Measurements from ENCODE around the gene NPC1L1.

NPC1L1 gene

GRCh38 chr7:44534501-44534900 lies 6.6 kb downstream of the NPC1L1 start:
- Histone ChIP-seq H3K9me3 (ENCODE audit: control insufficient read depth in 2 of 2, low read length in 2 of 2) (no peaks in the 10 kb centered on the region), H3K4me3 (ENCODE audit: low read length in 2 of 2) (no peak overlapping the region), H3K27ac (ENCODE audit: low read length) (no peak overlapping the region), H3K4me1 (ENCODE audit: control insufficient read depth, insufficient read depth, low read length) (no peaks in the 10 kb centered on the region), H3K9ac (ENCODE audit: low read length in 2 of 2) (no peak overlapping the region), H3K27me3 (ENCODE audit: control insufficient read depth in 1 of 2, insufficient read depth in 2 of 2, low read length in 2 of 2) (no peaks in the 10 kb centered on the region), H3K36me3 (ENCODE audit: control insufficient read depth in 2 of 2, insufficient read depth in 2 of 2, low read length in 2 of 2) (no peaks in the 10 kb centered on the region)

- no peaks in the 10 kb centered on the region for H3K27me3 ChIP-seq (ENCODE audit: control insufficient read depth in 1 of 2, insufficient read depth in 2 of 2, low read length in 2 of 2)
- H3K36me3 ChIP-seq (ENCODE audit: control insufficient read depth in 2 of 2, insufficient read depth in 2 of 2, low read length in 2 of 2) = no peaks in the 10 kb centered on the region
- H3K9me3 ChIP-seq (ENCODE audit: control insufficient read depth in 2 of 2, low read length in 2 of 2) = no peaks in the 10 kb centered on the region
- no peak overlapping the region for H3K4me3 ChIP-seq (ENCODE audit: low read length in 2 of 2)
- H3K27ac ChIP-seq (ENCODE audit: low read length) = no peak overlapping the region
- no peaks in the 10 kb centered on the region for H3K4me1 ChIP-seq (ENCODE audit: control insufficient read depth, insufficient read depth, low read length)
- no peak overlapping the region for H3K9ac ChIP-seq (ENCODE audit: low read length in 2 of 2)
Measured at GRCh38 chr7:44534087-44534486, 7.0 kb downstream of the NPC1L1 start.

- no peak overlapping the region for H3K27ac ChIP-seq (ENCODE audit: low read length)
- no peaks in the 10 kb centered on the region for H3K9me3 ChIP-seq (ENCODE audit: control insufficient read depth in 2 of 2, low read length in 2 of 2)
- no peaks in the 10 kb centered on the region for H3K4me1 ChIP-seq (ENCODE audit: control insufficient read depth, insufficient read depth, low read length)
- H3K27me3 ChIP-seq (ENCODE audit: control insufficient read depth in 1 of 2, insufficient read depth in 2 of 2, low read length in 2 of 2) = no peaks in the 10 kb centered on the region
- H3K9ac ChIP-seq (ENCODE audit: low read length in 2 of 2) = no peak overlapping the region
- no peaks in the 10 kb centered on the region for H3K36me3 ChIP-seq (ENCODE audit: control insufficient read depth in 2 of 2, insufficient read depth in 2 of 2, low read length in 2 of 2)
- no peak overlapping the region for H3K4me3 ChIP-seq (ENCODE audit: low read length in 2 of 2)
Measured at GRCh38 chr7:44533301-44534055, 7.7 kb downstream of the NPC1L1 start.

GRCh38 chr7:44531421-44532380 lies 9.4 kb downstream of the NPC1L1 start:
- no peak overlapping the region for H3K4me3 ChIP-seq (ENCODE audit: low read length in 2 of 2)
- no peaks in the 10 kb centered on the region for H3K36me3 ChIP-seq (ENCODE audit: control insufficient read depth in 2 of 2, insufficient read depth in 2 of 2, low read length in 2 of 2)
- H3K4me1 ChIP-seq (ENCODE audit: control insufficient read depth, insufficient read depth, low read length) = no peaks in the 10 kb centered on the region
- H3K9me3 ChIP-seq (ENCODE audit: control insufficient read depth in 2 of 2, low read length in 2 of 2) = no peaks in the 10 kb centered on the region
- H3K9ac ChIP-seq (ENCODE audit: low read length in 2 of 2) = no peak overlapping the region
- no peaks in the 10 kb centered on the region for H3K27me3 ChIP-seq (ENCODE audit: control insufficient read depth in 1 of 2, insufficient read depth in 2 of 2, low read length in 2 of 2)
- no peak overlapping the region for H3K27ac ChIP-seq (ENCODE audit: low read length)

GRCh38 chr7:44530990-44531389 lies 10.1 kb downstream of the NPC1L1 start:
- H3K4me1 ChIP-seq (ENCODE audit: control insufficient read depth, insufficient read depth, low read length) = no peaks in the 10 kb centered on the region
- H3K27me3 ChIP-seq (ENCODE audit: control insufficient read depth in 1 of 2, insufficient read depth in 2 of 2, low read length in 2 of 2) = no peaks in the 10 kb centered on the region
- H3K9ac ChIP-seq (ENCODE audit: low read length in 2 of 2) = no peak overlapping the region
- H3K9me3 ChIP-seq (ENCODE audit: control insufficient read depth in 2 of 2, low read length in 2 of 2) = no peaks in the 10 kb centered on the region
- no peak overlapping the region for H3K4me3 ChIP-seq (ENCODE audit: low read length in 2 of 2)
- H3K36me3 ChIP-seq (ENCODE audit: control insufficient read depth in 2 of 2, insufficient read depth in 2 of 2, low read length in 2 of 2) = no peaks in the 10 kb centered on the region
- no peak overlapping the region for H3K27ac ChIP-seq (ENCODE audit: low read length)

GRCh38 chr7:44524811-44525388 lies 16.2 kb downstream of the NPC1L1 start:
- Histone ChIP-seq H3K27me3 (ENCODE audit: control insufficient read depth in 1 of 2, insufficient read depth in 2 of 2, low read length in 2 of 2) (no peaks in the 10 kb centered on the region), H3K36me3 (ENCODE audit: control insufficient read depth in 2 of 2, insufficient read depth in 2 of 2, low read length in 2 of 2) (no peaks in the 10 kb centered on the region), H3K9me3 (ENCODE audit: control insufficient read depth in 2 of 2, low read length in 2 of 2) (no peaks in the 10 kb centered on the region), H3K4me3 (ENCODE audit: low read length in 2 of 2) (no peak overlapping the region), H3K27ac (ENCODE audit: low read length) (no peak overlapping the region), H3K9ac (ENCODE audit: low read length in 2 of 2) (no peak overlapping the region), H3K4me1 (ENCODE audit: control insufficient read depth, insufficient read depth, low read length) (no peaks in the 10 kb centered on the region)

- Histone ChIP-seq H3K9me3 (ENCODE audit: control insufficient read depth in 2 of 2, low read length in 2 of 2) (no peaks in the 10 kb centered on the region), H3K4me1 (ENCODE audit: control insufficient read depth, insufficient read depth, low read length) (no peaks in the 10 kb centered on the region), H3K27ac (ENCODE audit: low read length) (no peak overlapping the region), H3K36me3 (ENCODE audit: control insufficient read depth in 2 of 2, insufficient read depth in 2 of 2, low read length in 2 of 2) (no peaks in the 10 kb centered on the region), H3K9ac (ENCODE audit: low read length in 2 of 2) (no peak overlapping the region), H3K4me3 (ENCODE audit: low read length in 2 of 2) (no peak overlapping the region), H3K27me3 (ENCODE audit: control insufficient read depth in 1 of 2, insufficient read depth in 2 of 2, low read length in 2 of 2) (no peaks in the 10 kb centered on the region)
Measured at GRCh38 chr7:44522315-44522714, 18.8 kb downstream of the NPC1L1 start.

- no peak overlapping the region for H3K4me3 ChIP-seq (ENCODE audit: low read length in 2 of 2)
- H3K9ac ChIP-seq (ENCODE audit: low read length in 2 of 2) = no peak overlapping the region
- no peaks in the 10 kb centered on the region for H3K27me3 ChIP-seq (ENCODE audit: control insufficient read depth in 1 of 2, insufficient read depth in 2 of 2, low read length in 2 of 2)
- H3K27ac ChIP-seq (ENCODE audit: low read length) = no peak overlapping the region
- no peaks in the 10 kb centered on the region for H3K36me3 ChIP-seq (ENCODE audit: control insufficient read depth in 2 of 2, insufficient read depth in 2 of 2, low read length in 2 of 2)
- H3K4me1 ChIP-seq (ENCODE audit: control insufficient read depth, insufficient read depth, low read length) = no peaks in the 10 kb centered on the region
- H3K9me3 ChIP-seq (ENCODE audit: control insufficient read depth in 2 of 2, low read length in 2 of 2) = no peaks in the 10 kb centered on the region
Measured at GRCh38 chr7:44521347-44522095, 19.6 kb downstream of the NPC1L1 start.

- H3K36me3 ChIP-seq (ENCODE audit: control insufficient read depth in 2 of 2, insufficient read depth in 2 of 2, low read length in 2 of 2) = no peaks in the 10 kb centered on the region
Measured at GRCh38 chr7:44520574-44520973, 20.6 kb downstream of the NPC1L1 start.

GRCh38 chr7:44519546-44519945 lies 21.6 kb downstream of the NPC1L1 start:
- Histone ChIP-seq H3K9me3 (ENCODE audit: control insufficient read depth in 2 of 2, low read length in 2 of 2) (no peaks in the 10 kb centered on the region), H3K36me3 (ENCODE audit: control insufficient read depth in 2 of 2, insufficient read depth in 2 of 2, low read length in 2 of 2) (no peaks in the 10 kb centered on the region), H3K4me3 (ENCODE audit: low read length in 2 of 2) (no peak overlapping the region), H3K27ac (ENCODE audit: low read length) (no peak overlapping the region), H3K27me3 (ENCODE audit: control insufficient read depth in 1 of 2, insufficient read depth in 2 of 2, low read length in 2 of 2) (no peaks in the 10 kb centered on the region), H3K9ac (ENCODE audit: low read length in 2 of 2) (no peak overlapping the region), H3K4me1 (ENCODE audit: control insufficient read depth, insufficient read depth, low read length) (no peaks in the 10 kb centered on the region)

More at GRCh38 chr7:44520574-44520973, 20.6 kb downstream of the NPC1L1 start:
- Histone ChIP-seq H3K27ac (ENCODE audit: low read length) (no peak overlapping the region), H3K9me3 (ENCODE audit: control insufficient read depth in 2 of 2, low read length in 2 of 2) (no peaks in the 10 kb centered on the region), H3K27me3 (ENCODE audit: control insufficient read depth in 1 of 2, insufficient read depth in 2 of 2, low read length in 2 of 2) (no peaks in the 10 kb centered on the region), H3K9ac (ENCODE audit: low read length in 2 of 2) (no peak overlapping the region), H3K4me1 (ENCODE audit: control insufficient read depth, insufficient read depth, low read length) (no peaks in the 10 kb centered on the region), H3K4me3 (ENCODE audit: low read length in 2 of 2) (no peak overlapping the region)
